ENCODE results near the gene TCEANC2.
"Not testable (repeated sequence)": the region's sequence is repeated elsewhere in the genome, so short reads cannot be mapped to it uniquely, and the experiment has no call there.

TCEANC2 gene

DNA sequence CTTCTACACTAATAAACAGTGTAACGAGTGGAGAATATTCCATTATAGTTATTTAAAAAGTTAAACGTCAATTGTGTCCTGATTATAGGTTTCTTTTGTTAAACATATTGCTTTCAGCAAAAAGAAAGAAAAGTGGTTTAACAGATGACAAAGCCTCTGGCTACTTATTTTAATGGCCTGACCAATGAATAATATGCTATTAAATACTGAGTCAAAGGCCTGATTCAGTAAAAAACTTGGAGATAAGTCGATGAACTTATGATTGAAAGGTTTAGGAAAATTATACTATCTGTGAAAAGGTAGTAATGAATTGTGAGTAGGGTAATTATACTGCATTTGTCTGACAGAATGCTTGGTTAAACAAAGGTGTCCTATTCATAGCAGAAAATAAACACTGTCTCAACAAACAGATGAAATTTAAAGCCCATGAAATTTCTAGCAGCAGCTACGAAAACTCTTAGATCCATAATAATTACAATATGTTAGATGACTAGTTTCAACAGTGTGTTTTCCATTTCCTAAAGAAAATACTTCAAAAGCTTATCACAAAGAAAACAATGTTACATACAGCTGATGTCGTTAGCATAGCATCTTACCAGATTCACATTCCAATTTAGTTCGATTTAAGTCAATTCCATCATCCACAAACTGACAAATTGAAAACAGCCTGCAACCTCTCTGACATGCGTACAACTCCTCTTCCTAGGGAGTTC is 6.6 kb upstream of the TCEANC2 start:
- H3K4me3 ChIP-seq: no peak overlapping the region
- peaks cover 42% of the 10 kb centered on the region for H3K4me1 ChIP-seq
- in situ Hi-C loops (cut with MboI; ENCODE audit: low sequenced_read_pairs): no loop called here
- H3K27me3 ChIP-seq (ENCODE audit: low read depth): no peaks in the 10 kb centered on the region
- no peaks in the 10 kb centered on the region for H3K9me3 ChIP-seq
- peak in 1 of 2 experiments; percentile 96 for DNase-seq (ENCODE audit: low spot score in 2 of 2)
- peaks cover 11% of the 10 kb centered on the region; the same call in 1 of the 2 replicates for H3K36me3 ChIP-seq (replicated peaks)

DNA sequence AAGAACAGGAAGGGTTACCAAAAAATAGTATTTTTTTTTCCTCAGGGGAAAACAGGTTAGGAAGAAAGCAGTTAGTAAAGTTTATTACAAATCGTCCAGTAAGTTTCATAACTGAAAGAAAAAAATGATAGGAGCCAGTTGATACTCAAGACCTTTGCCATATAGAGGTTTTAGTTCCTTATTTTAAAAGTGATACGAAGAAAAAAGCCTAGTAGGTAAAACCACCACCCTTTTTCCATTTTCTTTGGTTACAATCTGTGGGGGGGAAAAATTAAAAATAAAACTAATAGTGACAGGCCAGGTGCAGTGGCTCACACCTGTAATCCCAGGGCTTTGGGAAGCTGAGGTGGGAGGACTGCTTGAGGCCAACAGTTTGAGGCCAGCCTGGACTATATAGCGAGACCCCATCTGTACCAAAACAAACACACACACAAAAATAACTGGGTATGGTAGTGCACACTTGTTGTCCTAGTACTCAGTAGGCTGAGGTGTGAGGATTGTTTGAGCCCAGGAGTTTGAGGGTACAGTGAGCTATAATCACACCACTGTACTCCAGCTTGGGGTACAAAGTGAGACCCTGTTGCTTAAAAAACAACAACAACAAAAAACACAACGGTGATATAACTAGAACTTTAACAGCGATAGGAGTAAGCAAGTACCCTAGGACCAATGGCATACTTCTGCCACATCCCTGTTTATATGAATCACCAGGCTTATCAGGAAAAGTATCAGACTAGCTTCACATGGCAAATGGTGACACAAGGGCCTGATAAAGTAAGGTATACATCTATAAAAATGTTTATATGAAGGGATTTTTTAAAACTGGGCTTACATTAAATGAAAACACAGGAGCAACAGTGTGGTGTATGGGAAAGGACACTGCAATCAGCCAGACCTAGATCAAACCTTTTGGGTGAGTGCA is 5.8 kb upstream of the TCEANC2 start:
- in situ Hi-C loops (cut with MboI; ENCODE audit: low sequenced_read_pairs): no loop called here
- H3K4me1 ChIP-seq: peaks cover 42% of the 10 kb centered on the region
- no peak for DNase-seq (ENCODE audit: low spot score in 2 of 2)
- H3K27me3 ChIP-seq (ENCODE audit: low read depth): no peaks in the 10 kb centered on the region
- H3K4me3 ChIP-seq: no peak overlapping the region
- peaks cover 5% of the 10 kb centered on the region; the same call in 1 of the 2 replicates for H3K36me3 ChIP-seq (replicated peaks)
- H3K9me3 ChIP-seq: no peaks in the 10 kb centered on the region

DNA sequence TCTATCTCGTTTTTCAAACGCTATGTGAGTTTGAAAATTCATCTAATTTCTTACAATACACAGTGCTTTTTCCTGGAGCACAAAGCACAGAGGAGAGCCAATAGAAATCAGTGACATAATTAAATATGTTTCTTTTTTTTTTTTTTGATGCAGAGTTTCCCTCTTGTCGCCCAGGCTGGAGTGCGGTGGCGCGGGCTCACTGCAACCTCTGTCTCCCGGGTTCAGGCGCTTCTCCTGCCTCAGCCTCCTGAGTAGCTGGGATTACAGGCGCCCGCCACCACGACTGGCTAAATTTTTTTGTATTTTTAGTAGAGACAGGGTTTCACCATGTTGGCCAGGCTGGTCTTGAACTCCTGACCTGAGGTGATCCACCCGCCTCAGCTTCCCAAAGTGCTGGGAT is 3.0 kb upstream of the TCEANC2 start:
- H3K27me3 ChIP-seq (ENCODE audit: low read depth); in situ Hi-C loops (cut with MboI; ENCODE audit: low sequenced_read_pairs): not testable (repeated sequence)
- H3K4me1 ChIP-seq: peaks cover 41% of the 10 kb centered on the region

DNA sequence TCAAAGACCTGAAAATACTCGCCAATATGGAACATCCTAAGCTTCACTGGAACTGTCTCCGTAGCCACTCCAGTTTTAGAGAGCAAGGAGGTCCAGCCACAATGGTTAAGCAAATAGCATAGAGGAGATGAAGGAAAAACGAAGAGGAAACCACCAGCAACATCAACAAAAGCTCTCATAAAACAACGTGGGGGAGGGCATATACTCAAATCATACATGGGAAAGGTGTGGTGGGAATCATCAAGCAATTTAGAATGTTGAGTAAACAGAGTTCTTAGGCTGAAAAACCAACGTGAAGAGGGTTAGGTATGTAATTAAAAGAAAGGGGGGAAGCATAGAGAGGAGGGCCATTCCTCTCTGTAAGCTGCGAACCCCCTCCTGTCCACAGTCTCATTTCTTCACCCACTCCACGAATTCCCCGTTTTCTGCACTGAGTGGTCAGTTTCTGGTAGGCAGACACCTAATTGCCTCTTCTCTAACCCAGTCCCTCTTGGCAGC is 1.4 kb upstream of the TCEANC2 start:
- in situ Hi-C loops (cut with MboI; ENCODE audit: low sequenced_read_pairs): no loop called here
- no peaks in the 10 kb centered on the region for H3K27me3 ChIP-seq (ENCODE audit: low read depth)
- peak overlapping the region; percentile 84 for H3K4me3 ChIP-seq
- no peaks in the 10 kb centered on the region for H3K36me3 ChIP-seq (replicated peaks)
- peaks cover 29% of the 10 kb centered on the region for H3K4me1 ChIP-seq
- H3K9me3 ChIP-seq: no peaks in the 10 kb centered on the region
- DNase-seq (ENCODE audit: low spot score in 2 of 2): peak; percentile 20 to 36

More for the DNA sequence above, 3.0 kb upstream of the TCEANC2 start:
- H3K36me3 ChIP-seq (replicated peaks); H3K4me3 ChIP-seq; H3K9me3 ChIP-seq; DNase-seq (ENCODE audit: low spot score in 2 of 2): not testable (repeated sequence)

DNA sequence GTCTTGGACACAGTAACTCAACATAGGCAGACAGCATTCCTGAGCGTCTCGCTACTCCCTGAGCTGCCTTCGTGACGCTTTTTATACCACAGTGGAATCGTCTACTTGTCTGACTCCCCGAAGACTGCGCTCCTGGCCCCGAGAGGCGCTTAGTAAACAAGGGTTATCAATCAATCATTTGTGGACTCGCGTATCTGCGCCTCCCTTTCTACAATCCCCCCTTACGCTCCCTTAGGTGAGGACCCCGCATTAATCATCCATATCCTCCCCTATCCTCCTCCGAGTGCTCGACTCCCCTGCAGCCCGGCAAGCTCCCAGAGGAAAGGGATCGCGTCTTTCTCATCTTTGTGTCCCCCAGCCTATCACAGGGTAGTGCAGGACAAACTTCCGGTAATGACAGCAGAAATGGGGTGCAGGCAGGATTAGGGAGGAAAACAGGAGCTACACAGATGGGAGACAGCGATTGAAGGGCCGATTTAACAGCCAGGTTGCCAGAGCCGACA is 926 bp upstream of the TCEANC2 start:
- Histone ChIP-seq H3K36me3 (replicated peaks) (no peaks in the 10 kb centered on the region), H3K4me3 (peak overlapping the region; percentile 84), H3K9me3 (no peaks in the 10 kb centered on the region), H3K27me3 (ENCODE audit: low read depth) (no peaks in the 10 kb centered on the region), H3K4me1 (peaks cover 25% of the 10 kb centered on the region)
- DNase-seq (ENCODE audit: low spot score in 2 of 2): peak; percentile 39 to 56
- in situ Hi-C loops (cut with MboI; ENCODE audit: low sequenced_read_pairs): no loop called here

DNA sequence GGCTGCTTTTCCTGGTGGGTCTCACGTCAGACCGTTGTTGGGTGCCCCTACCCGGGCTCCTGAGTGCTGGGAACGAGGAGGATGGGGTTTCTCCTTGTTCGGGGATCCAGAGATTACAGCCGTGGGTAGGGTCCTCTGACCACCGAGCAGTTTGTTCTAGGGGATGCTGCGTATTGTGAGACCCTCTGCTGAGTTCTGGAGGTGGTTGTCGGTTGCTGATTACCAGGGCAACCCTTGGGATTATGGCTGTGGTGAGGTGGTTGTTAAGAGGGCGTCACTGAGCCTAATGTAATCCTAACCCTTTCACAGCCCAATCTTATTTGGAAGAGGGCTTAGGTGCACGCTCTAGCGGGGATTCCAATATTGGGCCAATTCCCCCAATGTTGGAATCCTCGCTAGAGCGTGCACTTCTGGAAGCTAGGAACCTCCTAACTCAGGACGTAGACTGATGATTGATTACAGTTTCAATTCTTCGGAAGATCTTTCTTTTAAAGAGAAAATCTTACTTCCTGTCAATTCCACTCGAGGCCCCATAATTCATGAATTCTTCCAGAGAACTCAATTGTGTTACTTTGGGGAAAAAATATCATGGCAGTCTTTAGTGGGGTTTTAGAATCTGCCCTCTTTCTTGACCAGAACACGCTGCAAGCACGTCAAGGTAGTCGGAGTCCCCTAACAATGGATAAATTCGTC is 483 bp downstream of the TCEANC2 start:
- no peaks in the 10 kb centered on the region for H3K9me3 ChIP-seq
- no peaks in the 10 kb centered on the region for H3K36me3 ChIP-seq (replicated peaks)
- in situ Hi-C loops (cut with MboI; ENCODE audit: low sequenced_read_pairs): no loop called here
- H3K4me1 ChIP-seq: peaks cover 16% of the 10 kb centered on the region
- no peaks in the 10 kb centered on the region for H3K27me3 ChIP-seq (ENCODE audit: low read depth)
- peak overlapping the region; percentile 84 for H3K4me3 ChIP-seq
- DNase-seq (ENCODE audit: low spot score in 2 of 2): peak in 1 of 2 experiments; percentile 47

DNA sequence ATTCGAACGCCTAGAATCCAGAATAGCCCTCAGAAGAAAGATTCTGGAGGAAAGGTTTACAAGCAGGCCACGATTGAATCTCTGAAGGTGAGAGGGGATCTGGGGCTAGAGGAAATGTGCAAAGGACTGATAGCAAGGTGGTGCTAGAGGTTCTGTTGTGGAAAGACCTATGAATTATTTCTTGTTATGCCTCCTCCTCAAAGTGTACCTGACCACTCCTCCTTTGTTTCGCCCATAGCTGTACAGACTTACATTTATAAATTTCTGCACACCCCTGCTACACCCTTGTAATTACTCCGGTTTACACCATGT is 986 bp downstream of the TCEANC2 start:
- in situ Hi-C loops (cut with MboI; ENCODE audit: low sequenced_read_pairs): no loop called here
- Histone ChIP-seq H3K4me1 (peaks cover 13% of the 10 kb centered on the region), H3K27me3 (ENCODE audit: low read depth) (no peaks in the 10 kb centered on the region), H3K9me3 (no peaks in the 10 kb centered on the region), H3K4me3 (peak overlapping the region; percentile 84), H3K36me3 (replicated peaks) (no peaks in the 10 kb centered on the region)
- no peak for DNase-seq (ENCODE audit: low spot score in 2 of 2)

DNA sequence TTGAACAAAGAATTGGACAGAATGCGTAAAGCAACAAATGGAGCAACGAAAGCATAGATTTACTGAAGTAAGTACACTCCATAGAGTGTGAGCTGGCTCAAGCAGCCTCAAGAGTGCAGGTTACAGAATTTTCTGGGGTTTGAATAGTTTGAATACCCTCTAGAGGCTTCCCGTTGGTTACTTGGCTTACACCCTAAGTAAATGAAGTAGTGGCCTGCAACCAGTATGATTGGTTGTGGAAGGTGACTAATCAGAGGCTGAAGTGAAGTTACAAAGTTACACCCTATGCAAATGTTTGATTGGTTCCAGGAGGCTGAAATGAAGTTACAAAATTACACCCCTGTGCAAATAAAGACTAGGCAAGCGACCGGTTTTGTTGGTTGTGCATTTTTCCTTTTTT is 10.9 kb downstream of the TCEANC2 start:
- no peak overlapping the region for H3K4me3 ChIP-seq
- no peaks in the 10 kb centered on the region for H3K9me3 ChIP-seq
- H3K4me1 ChIP-seq: no peaks in the 10 kb centered on the region
- no peaks in the 10 kb centered on the region; the same call in 1 of the 2 replicates for H3K36me3 ChIP-seq (replicated peaks)
- H3K27me3 ChIP-seq (ENCODE audit: low read depth): no peaks in the 10 kb centered on the region
- in situ Hi-C loops (cut with MboI; ENCODE audit: low sequenced_read_pairs): no loop called here
- no peak for DNase-seq (ENCODE audit: low spot score in 2 of 2)

DNA sequence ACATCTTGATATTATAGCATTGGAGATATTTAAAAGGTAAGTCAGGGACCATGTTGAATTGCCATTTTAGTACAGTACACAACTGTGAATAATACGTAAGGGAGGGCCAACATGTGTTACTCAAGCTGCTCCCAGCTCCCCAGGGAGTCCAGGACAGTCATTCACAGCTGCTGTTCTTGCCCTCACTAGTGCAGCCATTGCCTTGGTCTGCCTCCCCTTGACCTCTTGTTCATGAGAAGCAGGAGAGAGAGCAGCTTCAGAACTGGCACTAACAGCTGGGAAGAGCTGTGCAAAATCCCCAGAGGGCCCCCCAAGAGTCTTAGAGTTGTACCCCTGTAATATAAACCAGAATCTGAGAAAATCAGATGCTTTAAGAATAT is 16.4 kb downstream of the TCEANC2 start:
- H3K36me3 ChIP-seq (replicated peaks): no peaks in the 10 kb centered on the region
- H3K4me1 ChIP-seq: no peaks in the 10 kb centered on the region
- in situ Hi-C loops (cut with MboI; ENCODE audit: low sequenced_read_pairs): loop anchor here (10.0 kb wide), 1 partner anchor 415 kb away; no protein-coding TSS in a partner anchor
- H3K4me3 ChIP-seq: no peak overlapping the region
- H3K27me3 ChIP-seq (ENCODE audit: low read depth): no peaks in the 10 kb centered on the region
- peak in 1 of 2 experiments; percentile 16 for DNase-seq (ENCODE audit: low spot score in 2 of 2)
- H3K9me3 ChIP-seq: no peaks in the 10 kb centered on the region

DNA sequence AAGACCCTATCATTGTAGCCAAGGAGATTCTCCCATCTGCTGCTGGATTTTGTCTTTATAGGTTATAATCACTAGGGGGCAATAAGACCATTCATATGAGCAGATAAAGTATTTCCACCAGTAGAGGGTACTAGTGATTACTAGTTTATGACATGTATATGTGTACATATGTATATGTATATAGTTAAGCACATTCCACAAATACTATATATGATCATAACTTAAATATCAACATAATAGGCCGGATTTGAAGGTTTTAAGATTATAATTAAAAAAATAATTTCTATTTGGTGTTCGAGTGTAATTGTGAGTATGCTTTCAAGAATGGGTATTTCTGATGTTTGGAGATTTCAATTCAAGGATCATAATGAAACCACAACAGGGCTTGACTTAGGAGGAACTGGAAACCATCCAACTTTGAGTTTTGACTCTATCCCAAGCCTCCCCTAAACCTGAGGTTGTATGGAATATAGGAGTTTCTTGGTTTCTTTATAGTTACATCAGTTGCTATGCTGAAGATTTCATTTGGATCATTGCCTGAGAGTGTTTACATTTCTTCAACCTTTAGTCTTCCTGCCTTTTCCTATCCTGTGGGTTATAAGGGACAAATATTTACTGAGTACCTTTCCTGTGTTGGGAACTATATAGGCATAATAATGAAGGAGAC is 16.9 kb downstream of the TCEANC2 start:
- no peaks in the 10 kb centered on the region for H3K9me3 ChIP-seq
- in situ Hi-C loops (cut with MboI; ENCODE audit: low sequenced_read_pairs): loop anchor here (10.0 kb wide), 1 partner anchor 414 kb away; no protein-coding TSS in a partner anchor
- H3K4me1 ChIP-seq: no peaks in the 10 kb centered on the region
- no peaks in the 10 kb centered on the region for H3K36me3 ChIP-seq (replicated peaks)
- peak in 1 of 2 experiments; percentile 75 for DNase-seq (ENCODE audit: low spot score in 2 of 2)
- no peak overlapping the region for H3K4me3 ChIP-seq
- H3K27me3 ChIP-seq (ENCODE audit: low read depth): no peaks in the 10 kb centered on the region

DNA sequence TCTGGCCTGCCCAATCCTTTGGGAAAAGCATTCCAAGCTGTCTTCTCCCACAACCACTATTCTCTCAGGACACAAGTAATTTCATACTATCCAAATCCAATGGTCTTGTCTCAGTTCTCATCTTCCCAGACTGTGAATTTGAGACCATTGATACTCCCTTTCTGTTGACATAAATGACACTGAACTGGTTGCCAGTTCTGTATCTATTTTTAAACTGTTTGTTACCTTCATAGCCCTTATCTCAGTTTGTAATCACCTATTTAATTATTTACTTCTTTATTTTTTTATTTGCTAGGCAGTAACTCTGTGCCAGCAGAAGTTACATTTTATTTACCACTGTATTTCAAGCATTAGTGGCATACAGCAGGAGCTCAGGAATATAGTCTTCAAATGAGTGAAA is 24.0 kb downstream of the TCEANC2 start:
- Histone ChIP-seq H3K36me3 (replicated peaks) (no peaks in the 10 kb centered on the region), H3K4me1 (no peaks in the 10 kb centered on the region), H3K9me3 (no peaks in the 10 kb centered on the region), H3K27me3 (ENCODE audit: low read depth) (no peaks in the 10 kb centered on the region), H3K4me3 (no peak overlapping the region)
- DNase-seq (ENCODE audit: low spot score in 2 of 2): no peak
- in situ Hi-C loops (cut with MboI; ENCODE audit: low sequenced_read_pairs): loop anchor here (10.0 kb wide), 1 partner anchor 407 kb away; no protein-coding TSS in a partner anchor

DNA sequence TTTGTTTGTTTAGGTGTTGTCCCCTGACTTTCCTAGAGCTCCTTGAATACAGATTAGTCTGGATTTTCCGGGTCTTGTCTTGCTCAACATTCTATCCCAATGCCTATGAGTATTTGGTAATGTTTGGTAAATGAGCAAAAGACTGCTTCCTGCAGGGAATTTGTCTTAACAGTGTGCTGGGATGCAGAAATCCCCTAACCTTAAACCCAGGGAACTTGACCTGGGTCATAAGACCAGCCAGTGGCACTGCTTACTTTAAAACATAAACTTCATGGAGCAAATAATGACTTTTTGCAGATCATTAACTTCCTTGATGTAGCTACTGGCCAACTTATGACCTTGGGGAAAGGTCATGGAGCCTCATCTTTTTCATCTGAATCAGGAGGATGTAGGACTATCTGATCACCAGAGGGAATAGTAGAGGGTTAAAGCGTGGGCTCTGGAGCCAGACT is 27.2 kb downstream of the TCEANC2 start:
- Histone ChIP-seq H3K4me1 (no peaks in the 10 kb centered on the region), H3K9me3 (no peaks in the 10 kb centered on the region), H3K4me3 (no peak overlapping the region), H3K27me3 (ENCODE audit: low read depth) (no peaks in the 10 kb centered on the region), H3K36me3 (replicated peaks) (no peaks in the 10 kb centered on the region)
- in situ Hi-C loops (cut with MboI; ENCODE audit: low sequenced_read_pairs): no loop called here
- DNase-seq (ENCODE audit: low spot score in 2 of 2): no peak
